ENCODE results near the gene COL28A1.
"Not testable (repeated sequence)": the region's sequence is repeated elsewhere in the genome, so short reads cannot be mapped to it uniquely, and the experiment has no call there.

DNA sequence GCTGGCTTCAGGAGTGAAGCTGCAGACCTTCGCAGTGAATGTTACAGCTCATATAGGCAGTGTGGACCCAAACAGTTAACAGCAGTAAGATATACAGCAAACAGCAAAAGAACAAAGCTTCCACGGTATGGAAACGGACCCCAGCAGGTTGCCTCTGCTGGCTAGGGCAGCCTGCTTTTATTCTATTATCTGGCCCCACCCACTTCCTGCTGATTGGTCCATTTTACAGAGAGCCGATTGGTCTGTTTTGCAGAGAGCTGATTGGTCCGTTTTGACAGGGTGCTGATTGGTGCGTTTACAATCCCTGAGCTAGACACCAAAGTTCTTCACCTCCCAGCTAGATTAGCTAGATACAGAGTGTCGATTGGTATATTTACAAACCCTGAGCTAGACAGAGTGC is 58.0 kb downstream of the COL28A1 start:
- TF ChIP-seq, protein P1, sequence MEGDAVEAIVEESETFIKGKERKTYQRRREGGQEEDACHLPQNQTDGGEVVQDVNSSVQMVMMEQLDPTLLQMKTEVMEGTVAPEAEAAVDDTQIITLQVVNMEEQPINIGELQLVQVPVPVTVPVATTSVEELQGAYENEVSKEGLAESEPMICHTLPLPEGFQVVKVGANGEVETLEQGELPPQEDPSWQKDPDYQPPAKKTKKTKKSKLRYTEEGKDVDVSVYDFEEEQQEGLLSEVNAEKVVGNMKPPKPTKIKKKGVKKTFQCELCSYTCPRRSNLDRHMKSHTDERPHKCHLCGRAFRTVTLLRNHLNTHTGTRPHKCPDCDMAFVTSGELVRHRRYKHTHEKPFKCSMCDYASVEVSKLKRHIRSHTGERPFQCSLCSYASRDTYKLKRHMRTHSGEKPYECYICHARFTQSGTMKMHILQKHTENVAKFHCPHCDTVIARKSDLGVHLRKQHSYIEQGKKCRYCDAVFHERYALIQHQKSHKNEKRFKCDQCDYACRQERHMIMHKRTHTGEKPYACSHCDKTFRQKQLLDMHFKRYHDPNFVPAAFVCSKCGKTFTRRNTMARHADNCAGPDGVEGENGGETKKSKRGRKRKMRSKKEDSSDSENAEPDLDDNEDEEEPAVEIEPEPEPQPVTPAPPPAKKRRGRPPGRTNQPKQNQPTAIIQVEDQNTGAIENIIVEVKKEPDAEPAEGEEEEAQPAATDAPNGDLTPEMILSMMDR (IDR thresholded peaks at IDR 0.05), result not testable (repeated sequence)
- not testable (repeated sequence) for TF ChIP-seq POLR2A (IDR thresholded peaks at IDR 0.05)

Measured in prostate gland (tissue), 2 donors.